Measurements from ENCODE around the gene CCDC28B. TPM values are rescaled to one million over a fixed set of nuclear protein-coding genes. Genes with fewer than 3 reads are reported as not detected.

CCDC28B gene
- polyA plus RNA-seq, 1 experiment, result 13.9 TPM

DNA sequence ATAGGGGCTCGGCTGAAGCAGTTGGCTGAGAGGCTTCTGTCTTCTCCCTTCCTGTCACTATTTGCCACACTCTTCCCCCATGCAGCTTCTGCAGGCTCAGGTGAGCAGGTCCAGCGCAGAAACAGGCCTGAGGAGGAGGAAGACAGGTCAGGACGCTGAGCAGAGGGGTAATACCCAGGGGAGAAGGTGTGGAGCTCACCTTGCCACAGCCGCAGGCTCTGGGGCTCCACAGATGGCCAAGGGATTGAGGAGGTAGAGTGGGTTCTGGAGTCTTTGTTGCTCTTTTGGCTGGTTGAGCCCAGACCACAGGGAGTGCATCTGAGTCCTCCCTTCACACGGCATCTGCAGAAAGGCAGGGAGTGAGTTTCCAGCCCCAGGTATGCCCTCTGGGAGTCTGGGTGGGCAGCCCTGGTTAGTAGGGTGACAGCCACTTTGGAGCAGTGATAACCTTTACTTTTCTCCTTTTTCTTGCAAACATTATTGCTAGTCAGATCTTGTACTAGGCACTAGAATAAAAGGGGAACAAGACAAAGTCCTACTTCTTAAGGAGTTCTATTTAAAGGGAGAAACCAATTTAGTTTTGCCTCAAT is 31.5 kb downstream of the CCDC28B start:
- no peak overlapping the region for H3K4me3 ChIP-seq (ENCODE audit: low read depth, low read length)
- ChIA-PET POLR2A (no interaction called here), CTCF (interaction anchor here (0.9 kb wide), 1 partner anchor 16 kb away, joined by 3 read pairs; no protein-coding TSS in a partner anchor)
- no peak for DNase-seq (ENCODE audit: low read depth)
- peaks cover 23% of the 10 kb centered on the region for H3K36me3 ChIP-seq (ENCODE audit: control insufficient read depth, insufficient read depth, low read length)
- H3K27me3 ChIP-seq (ENCODE audit: control insufficient read depth, insufficient read depth, low read length), result no peaks in the 10 kb centered on the region
- TF ChIP-seq, protein P1, sequence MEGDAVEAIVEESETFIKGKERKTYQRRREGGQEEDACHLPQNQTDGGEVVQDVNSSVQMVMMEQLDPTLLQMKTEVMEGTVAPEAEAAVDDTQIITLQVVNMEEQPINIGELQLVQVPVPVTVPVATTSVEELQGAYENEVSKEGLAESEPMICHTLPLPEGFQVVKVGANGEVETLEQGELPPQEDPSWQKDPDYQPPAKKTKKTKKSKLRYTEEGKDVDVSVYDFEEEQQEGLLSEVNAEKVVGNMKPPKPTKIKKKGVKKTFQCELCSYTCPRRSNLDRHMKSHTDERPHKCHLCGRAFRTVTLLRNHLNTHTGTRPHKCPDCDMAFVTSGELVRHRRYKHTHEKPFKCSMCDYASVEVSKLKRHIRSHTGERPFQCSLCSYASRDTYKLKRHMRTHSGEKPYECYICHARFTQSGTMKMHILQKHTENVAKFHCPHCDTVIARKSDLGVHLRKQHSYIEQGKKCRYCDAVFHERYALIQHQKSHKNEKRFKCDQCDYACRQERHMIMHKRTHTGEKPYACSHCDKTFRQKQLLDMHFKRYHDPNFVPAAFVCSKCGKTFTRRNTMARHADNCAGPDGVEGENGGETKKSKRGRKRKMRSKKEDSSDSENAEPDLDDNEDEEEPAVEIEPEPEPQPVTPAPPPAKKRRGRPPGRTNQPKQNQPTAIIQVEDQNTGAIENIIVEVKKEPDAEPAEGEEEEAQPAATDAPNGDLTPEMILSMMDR (IDR thresholded peaks at IDR 0.05; ENCODE audit: insufficient read depth, low read depth, low read length), result no peak

DNA sequence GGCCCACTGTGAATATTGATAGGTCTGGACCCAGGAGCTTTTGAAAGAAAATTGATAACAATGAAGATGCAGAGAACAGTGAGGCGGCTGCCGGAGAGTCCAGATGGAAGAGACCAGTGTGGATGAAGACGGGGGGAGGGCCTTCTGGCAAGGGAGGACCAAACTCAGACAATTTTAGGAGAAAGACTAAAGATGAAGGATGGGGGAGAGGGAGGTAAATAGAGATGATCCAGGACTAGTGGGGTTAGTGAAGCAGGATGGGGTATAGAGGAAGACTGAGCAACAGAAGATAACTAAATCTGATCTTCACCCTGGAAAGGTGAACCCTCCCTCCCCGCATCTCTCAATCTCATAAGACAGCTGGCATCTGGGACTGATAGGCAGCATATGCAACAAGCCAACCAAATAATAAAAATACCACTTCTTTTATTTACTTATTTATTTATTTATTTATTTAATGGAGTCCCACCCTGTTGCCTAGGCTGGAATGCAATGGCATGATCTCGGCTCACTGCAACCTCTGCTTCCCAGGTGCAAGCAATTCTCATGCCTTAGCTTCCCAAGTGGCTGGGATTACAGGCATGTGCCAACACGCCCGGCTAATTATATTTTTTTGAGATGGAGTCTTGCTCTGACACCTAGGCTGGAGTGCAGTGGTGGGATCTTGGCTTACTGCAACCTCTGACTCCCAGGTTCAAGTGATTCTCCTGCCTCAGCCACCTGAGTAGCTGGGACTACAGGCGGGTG is 32.3 kb downstream of the CCDC28B start:
- TF ChIP-seq, protein P1 (IDR thresholded peaks at IDR 0.05; ENCODE audit: insufficient read depth, low read depth, low read length), result no peak
- Histone ChIP-seq H3K36me3 (ENCODE audit: control insufficient read depth, insufficient read depth, low read length) (peaks cover 21% of the 10 kb centered on the region), H3K4me3 (ENCODE audit: low read depth, low read length) (no peak overlapping the region), H3K27me3 (ENCODE audit: control insufficient read depth, insufficient read depth, low read length) (no peaks in the 10 kb centered on the region)
- POLR2A ChIA-PET, result no interaction called here
- CTCF ChIA-PET, result interaction anchor here (0.9 kb wide), 1 partner anchor 16 kb away, joined by 3 read pairs; no protein-coding TSS in a partner anchor
- DNase-seq (ENCODE audit: low read depth), result no peak

DNA sequence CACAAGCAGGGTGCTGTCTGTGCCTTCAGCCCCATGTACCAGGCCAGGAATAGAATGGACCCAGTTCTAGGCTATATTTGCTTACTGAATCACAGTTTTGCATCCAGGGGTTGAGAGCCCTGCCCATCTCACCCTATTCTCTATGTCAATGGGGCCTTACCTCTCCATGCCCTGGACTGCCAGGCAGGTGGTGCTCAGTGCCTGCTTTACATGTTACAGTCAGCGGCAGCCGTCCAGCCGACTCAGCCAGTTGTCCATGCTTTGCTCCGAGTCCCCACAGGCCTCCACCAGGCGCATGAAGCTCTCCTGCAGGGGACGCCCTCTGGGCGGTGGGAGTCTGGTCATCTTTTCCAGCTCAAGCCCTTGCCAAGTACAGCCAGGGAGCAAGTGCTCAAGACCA is 34.4 kb downstream of the CCDC28B start:
- Histone ChIP-seq H3K36me3 (ENCODE audit: control insufficient read depth, insufficient read depth, low read length) (peaks cover 12% of the 10 kb centered on the region), H3K4me3 (ENCODE audit: low read depth, low read length) (no peak overlapping the region), H3K27me3 (ENCODE audit: control insufficient read depth, insufficient read depth, low read length) (no peaks in the 10 kb centered on the region)
- TF ChIP-seq, protein P1 (IDR thresholded peaks at IDR 0.05; ENCODE audit: insufficient read depth, low read depth, low read length), result no peak
- DNase-seq (ENCODE audit: low read depth), result no peak
- CTCF ChIA-PET, result interaction anchor here (0.6 to 1.4 kb wide), 3 partner anchors 14 to 139 kb away, joined by 3 to 5 read pairs (median 5); no protein-coding TSS in a partner anchor
- POLR2A ChIA-PET, result no interaction called here

DNA sequence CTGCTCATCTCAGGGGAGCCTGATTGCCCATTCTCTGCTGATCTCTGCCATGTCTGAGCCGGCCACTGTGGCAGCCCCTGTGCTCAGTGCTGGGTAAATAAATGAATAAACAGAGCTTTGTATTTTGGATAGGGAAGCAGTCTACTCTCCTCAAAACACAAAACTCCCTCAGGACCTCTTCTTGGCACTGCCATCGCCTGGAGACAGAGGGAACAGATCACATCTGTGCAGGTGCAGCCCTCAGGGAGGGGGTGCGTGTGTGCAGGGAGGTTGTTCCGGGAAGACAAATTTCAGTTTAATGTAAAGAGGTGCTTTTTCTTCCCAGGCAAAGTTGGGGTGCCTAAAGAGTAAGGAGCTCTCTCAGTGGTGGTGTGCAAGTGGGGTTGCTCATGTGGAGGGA is 38.9 kb downstream of the CCDC28B start:
- POLR2A ChIA-PET, result no interaction called here
- H3K27me3 ChIP-seq (ENCODE audit: control insufficient read depth, insufficient read depth, low read length), result no peaks in the 10 kb centered on the region
- TF ChIP-seq, protein P1 (IDR thresholded peaks at IDR 0.05; ENCODE audit: insufficient read depth, low read depth, low read length), result no peak
- no peak overlapping the region for H3K4me3 ChIP-seq (ENCODE audit: low read depth, low read length)
- peaks cover 4% of the 10 kb centered on the region; the same call in 1 of the 2 replicates for H3K36me3 ChIP-seq (ENCODE audit: control insufficient read depth, insufficient read depth, low read length)
- no peak for DNase-seq (ENCODE audit: low read depth)
- CTCF ChIA-PET, result interaction anchor here (0.6 to 4.3 kb wide), 4 partner anchors 9 to 34 kb away, joined by 3 to 23 read pairs (median 12); no protein-coding TSS in a partner anchor

DNA sequence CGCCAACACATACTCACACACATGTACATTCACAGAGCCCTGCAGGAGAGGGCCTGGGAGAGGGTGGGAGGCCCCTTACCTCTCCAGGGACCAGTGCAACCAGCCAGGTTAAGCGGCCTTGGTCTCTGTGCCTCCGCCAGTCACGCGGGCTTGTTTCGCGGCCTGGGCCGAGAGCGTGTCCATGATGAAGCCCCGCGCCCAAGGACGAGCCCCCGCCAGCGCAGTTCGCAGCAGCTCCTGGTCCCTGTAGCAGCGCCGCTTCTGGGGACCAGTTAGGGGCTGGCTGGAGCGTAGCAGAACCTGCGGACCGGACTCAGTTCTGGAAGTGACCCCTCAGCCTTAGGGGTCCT is 39.4 kb downstream of the CCDC28B start:
- ChIA-PET POLR2A (no interaction called here), CTCF (interaction anchor here (0.6 to 4.3 kb wide), 4 partner anchors 9 to 34 kb away, joined by 3 to 23 read pairs (median 12); no protein-coding TSS in a partner anchor)
- TF ChIP-seq, protein P1 (IDR thresholded peaks at IDR 0.05; ENCODE audit: insufficient read depth, low read depth, low read length), result no peak
- Histone ChIP-seq H3K36me3 (ENCODE audit: control insufficient read depth, insufficient read depth, low read length) (0 out of 2 replicates have a peak, but pooled peaks cover 2% of the 10 kb centered on the region), H3K27me3 (ENCODE audit: control insufficient read depth, insufficient read depth, low read length) (no peaks in the 10 kb centered on the region), H3K4me3 (ENCODE audit: low read depth, low read length) (peak overlapping the region; percentile 59; the same call in 1 of the 2 replicates)
- DNase-seq (ENCODE audit: low read depth), result no peak

Measured in BJ (cell line).